Melanocyte of skin (primary cell): Measurements from ENCODE around the gene SLAIN1. TPM values are rescaled to one million over a fixed set of nuclear protein-coding genes. Genes with fewer than 3 reads are reported as not detected.

Source experiments
- small RNA-seq, 2 donors: library from RNA; depleted of rRNA; stranded (forward); fragments of <200 nt; gene quantifications; one replicate each; pipeline ENCODE3, GENCODE V24; 2012
- total RNA-seq, 2 donors: library from RNA; depleted of rRNA; stranded (reverse); fragments of >200 nt; gene quantifications; 2 replicates each; pipeline ENCODE4 v1.2.3, GENCODE V29; 2012

The SLAIN1 gene
- total RNA-seq: 100 to 1,000 TPM in 1 of 2 donors, 10 to 100 TPM in 1; 30.3 to 159 TPM

GRCh38 chr13:77697217-77698103, at the start of gene SLAIN1:
TSS of gene SLAIN1 (plus strand) at chr13:77697687. CDS start at chr13:77697914, 227 bp downstream.

Small RNA genes within 50 kb of the gene (small RNA-seq; reads per million reads assigned to genes)
- gene MIR3665 (0 reads per million in 2 donors), gene SPTLC1P5 (0 reads per million in 2 donors)

Other genes starting within 250 kb of the SLAIN1 start
- under 1 TPM in 1 of 2 donors, not detected in 1; 0.34 TPM for gene SCEL, start 162.0 kb upstream of the SLAIN1 start, total RNA-seq
- 100 to 1,000 TPM; 398 to 437 TPM for gene EDNRB, start 221.1 kb downstream of the SLAIN1 start, total RNA-seq